ENCODE results near the gene DBX1.

Gene DBX1

GRCh38 chr11:20116825-20117224 lies 43.5 kb downstream of the DBX1 start:
- H3K27me3 ChIP-seq (replicated peaks), result no peaks in the 10 kb centered on the region
- H3K4me3 ChIP-seq (ENCODE audit: low read depth, low read length), result no peak overlapping the region
- TF ChIP-seq CTCF (IDR thresholded peaks at IDR 0.05; ENCODE audit: low read depth, low read length, missing control alignments), result no peak
- in situ Hi-C loops (cut with HindIII; ENCODE audit: low pct_ligation_motif_present, low sequenced_read_pairs), result no loop called here
- peaks cover 21% of the 10 kb centered on the region for H3K36me3 ChIP-seq (replicated peaks)
- no peak for DNase-seq
- no peak overlapping the region for H3K27ac ChIP-seq

GRCh38 chr11:20114588-20114987 lies 45.7 kb downstream of the DBX1 start:
- H3K36me3 ChIP-seq (replicated peaks), result peaks cover 26% of the 10 kb centered on the region

GRCh38 chr11:20113149-20113438 lies 47.2 kb downstream of the DBX1 start:
- no peaks in the 10 kb centered on the region for H3K27me3 ChIP-seq (replicated peaks)
- in situ Hi-C loops (cut with HindIII; ENCODE audit: low pct_ligation_motif_present, low sequenced_read_pairs), result no loop called here
- peaks cover 20% of the 10 kb centered on the region for H3K36me3 ChIP-seq (replicated peaks)
- DNase-seq, result no peak
- TF ChIP-seq CTCF (IDR thresholded peaks at IDR 0.05; ENCODE audit: low read depth, low read length, missing control alignments), result no peak
- H3K27ac ChIP-seq, result peak overlapping the region; percentile 99
- no peak overlapping the region for H3K4me3 ChIP-seq (ENCODE audit: low read depth, low read length)

More at GRCh38 chr11:20114588-20114987, 45.7 kb downstream of the DBX1 start:
- H3K27ac ChIP-seq, result no peak overlapping the region
- no peak for DNase-seq
- H3K27me3 ChIP-seq (replicated peaks), result no peaks in the 10 kb centered on the region
- H3K4me3 ChIP-seq (ENCODE audit: low read depth, low read length), result no peak overlapping the region
- in situ Hi-C loops (cut with HindIII; ENCODE audit: low pct_ligation_motif_present, low sequenced_read_pairs), result no loop called here
- TF ChIP-seq CTCF (IDR thresholded peaks at IDR 0.05; ENCODE audit: low read depth, low read length, missing control alignments), result no peak

- Histone ChIP-seq H3K27ac (peak overlapping the region; percentile 99), H3K4me3 (ENCODE audit: low read depth, low read length) (peak overlapping the region; percentile 28), H3K27me3 (replicated peaks) (no peaks in the 10 kb centered on the region), H3K36me3 (replicated peaks) (peaks cover 20% of the 10 kb centered on the region)
- DNase-seq, result peak; percentile 92
- no peak for TF ChIP-seq CTCF (IDR thresholded peaks at IDR 0.05; ENCODE audit: low read depth, low read length, missing control alignments)
- in situ Hi-C loops (cut with HindIII; ENCODE audit: low pct_ligation_motif_present, low sequenced_read_pairs), result no loop called here
Measured at GRCh38 chr11:20112291-20113148, 47.8 kb downstream of the DBX1 start.

GRCh38 chr11:20111871-20112270 lies 48.4 kb downstream of the DBX1 start:
- in situ Hi-C loops (cut with HindIII; ENCODE audit: low pct_ligation_motif_present, low sequenced_read_pairs), result no loop called here
- no peak for DNase-seq
- Histone ChIP-seq H3K4me3 (ENCODE audit: low read depth, low read length) (no peak overlapping the region), H3K27me3 (replicated peaks) (no peaks in the 10 kb centered on the region), H3K27ac (peak overlapping the region; percentile 99), H3K36me3 (replicated peaks) (peaks cover 20% of the 10 kb centered on the region)
- TF ChIP-seq CTCF (IDR thresholded peaks at IDR 0.05; ENCODE audit: low read depth, low read length, missing control alignments), result no peak
